GM13977 (cell line): Measurements from ENCODE around the gene MRPL19.

Experiments used
- DNase-seq: peaks from one replicate; pipeline ENCODE4 v3.0.0; 2012; ENCODE audit warnings: low spot score
- CTCF ChIP-seq: IDR thresholded peaks from 2 replicates; pipeline ENCODE4 v1.5.1; 2012; ENCODE audit warnings: mild to moderate bottlenecking, control low read depth; ENCODE audit not compliant: insufficient read depth; ENCODE audit errors: extremely low read depth, missing control alignments
- in situ Hi-C: fragments of 300-500 bp; cut with MboI; formaldehyde crosslinking; loops from one replicate; pipeline ENCODE4 v1.12.0; 2022; ENCODE audit warnings: low sequenced_read_pairs, low pct_unique_long_range_greater_than_20kb, mixed read lengths, inconsistent platforms; ENCODE audit not compliant: unreplicated experiment

MRPL19 gene

GRCh38 chr2:75614162-75614651 lies 32.4 kb upstream of the MRPL19 start:
- TF ChIP-seq CTCF = no peak
- in situ Hi-C loops = loop anchor here (25.0 kb wide), 3 partner anchors 152 to 702 kb away; no protein-coding TSS in a partner anchor
- DNase-seq = no peak

- TF ChIP-seq CTCF = no peak
- no peak for DNase-seq
- in situ Hi-C loops = loop anchor here (25.0 kb wide), 3 partner anchors 154 to 704 kb away; no protein-coding TSS in a partner anchor
These were observed 30.2 kb upstream of the MRPL19 start for GRCh38 chr2:75616406-75616805.

GRCh38 chr2:75616933-75617332 lies 29.6 kb upstream of the MRPL19 start:
- DNase-seq = no peak
- in situ Hi-C loops = loop anchor here (25.0 kb wide), 3 partner anchors 155 to 705 kb away; no protein-coding TSS in a partner anchor
- no peak for TF ChIP-seq CTCF

- in situ Hi-C loops = loop anchor here (25.0 kb wide), 3 partner anchors 158 to 708 kb away; no protein-coding TSS in a partner anchor
- DNase-seq = no peak
- TF ChIP-seq CTCF = no peak
These were observed 26.4 kb upstream of the MRPL19 start for GRCh38 chr2:75619956-75620740.

GRCh38 chr2:75621228-75621627 lies 25.4 kb upstream of the MRPL19 start:
- DNase-seq = no peak
- no peak for TF ChIP-seq CTCF
- in situ Hi-C loops = loop anchor here (25.0 kb wide), 3 partner anchors 159 to 709 kb away; no protein-coding TSS in a partner anchor

- DNase-seq = no peak
- no peak for TF ChIP-seq CTCF
- in situ Hi-C loops = loop anchor here (25.0 kb wide), 3 partner anchors 160 to 710 kb away; no protein-coding TSS in a partner anchor
These were observed 24.1 kb upstream of the MRPL19 start for GRCh38 chr2:75622500-75622899.
